HEK293 (cell line): ENCODE results near the gene CASKIN1.
A peak's percentile ranks its signal among the peaks of the same experiment; 100 is the strongest.

Experiments used
- ATF2 ChIP-seq: fragments of 450-650 bp; formaldehyde crosslinking; IDR thresholded peaks from 2 replicates; pipeline ENCODE4 v1.5.1; 2016; ENCODE audit warnings: missing biosample characterization, missing genetic modification characterization, low read depth
- KLF16 ChIP-seq: fragments of 450-650 bp; formaldehyde crosslinking; IDR thresholded peaks from 2 replicates; pipeline ENCODE4 v1.5.1; 2017; ENCODE audit warnings: missing biosample characterization, missing genetic modification characterization
- PRDM2 ChIP-seq: fragments of 450-650 bp; formaldehyde crosslinking; IDR thresholded peaks from 2 replicates; pipeline ENCODE4 v1.5.1; 2016; ENCODE audit warnings: missing biosample characterization, missing genetic modification characterization, borderline replicate concordance
- SP2 ChIP-seq: fragments of 450-650 bp; formaldehyde crosslinking; IDR thresholded peaks from 2 replicates; pipeline ENCODE4 v1.5.1; 2016; ENCODE audit warnings: missing biosample characterization, missing genetic modification characterization
- ZBTB1 ChIP-seq: fragments of 450-650 bp; formaldehyde crosslinking; IDR thresholded peaks from 2 replicates; pipeline ENCODE4 v1.5.1; 2016; ENCODE audit warnings: missing biosample characterization, missing genetic modification characterization
- ZFP3 ChIP-seq: fragments of 450-650 bp; formaldehyde crosslinking; IDR thresholded peaks from 2 replicates; pipeline ENCODE4 v1.5.1; 2016; ENCODE audit warnings: low read depth, missing biosample characterization, missing genetic modification characterization
- ZIC2 ChIP-seq: fragments of 450-650 bp; formaldehyde crosslinking; IDR thresholded peaks from 2 replicates; pipeline ENCODE4 v1.5.1; 2016; ENCODE audit warnings: missing biosample characterization, missing genetic modification characterization
- ZNF169 ChIP-seq: fragments of 450-650 bp; formaldehyde crosslinking; IDR thresholded peaks from 2 replicates; pipeline ENCODE4 v1.5.1; 2016; ENCODE audit warnings: missing biosample characterization, missing genetic modification characterization
- ZNF324 ChIP-seq: fragments of 450-650 bp; formaldehyde crosslinking; IDR thresholded peaks from 2 replicates; pipeline ENCODE4 v1.5.1; 2016; ENCODE audit warnings: missing biosample characterization, missing genetic modification characterization
- ZNF335 ChIP-seq: fragments of 450-650 bp; formaldehyde crosslinking; conservative IDR thresholded peaks from 2 replicates; pipeline ENCODE4 v1.5.1; 2016; ENCODE audit warnings: missing biosample characterization, missing genetic modification characterization
- ZNF529 ChIP-seq: fragments of 450-650 bp; formaldehyde crosslinking; IDR thresholded peaks from 2 replicates; pipeline ENCODE4 v1.5.1; 2017; ENCODE audit warnings: missing genetic modification characterization, missing biosample characterization; ENCODE audit not compliant: insufficient replicate concordance
- ZNF561 ChIP-seq: fragments of 450-650 bp; IDR thresholded peaks from 2 replicates; pipeline ENCODE4 v1.5.1; 2018; ENCODE audit warnings: missing biosample characterization, missing genetic modification characterization, borderline replicate concordance
- ZNF623 ChIP-seq: fragments of 450-650 bp; formaldehyde crosslinking; IDR thresholded peaks from 2 replicates; pipeline ENCODE4 v1.5.1; 2016; ENCODE audit warnings: missing biosample characterization, missing genetic modification characterization
- ZSCAN23 ChIP-seq: fragments of 450-650 bp; formaldehyde crosslinking; IDR thresholded peaks from 2 replicates; pipeline ENCODE4 v1.5.1; 2016; ENCODE audit warnings: missing biosample characterization, missing genetic modification characterization
- TF ChIP-seq, protein P1 (sequence below): fragments of 450-650 bp; formaldehyde crosslinking; IDR thresholded peaks from 2 replicates; pipeline ENCODE4 v1.5.1; 2017; ENCODE audit warnings: missing biosample characterization, missing genetic modification characterization
- TF ChIP-seq, protein P2 (sequence below): fragments of 450-650 bp; formaldehyde crosslinking; IDR thresholded peaks from 2 replicates; pipeline ENCODE4 v1.5.1; 2016; ENCODE audit warnings: missing biosample characterization, missing genetic modification characterization

The CASKIN1 gene

GRCh38 chr16:2205967-2206313 lies 9.5 kb upstream of the CASKIN1 start (continued):
- TF ChIP-seq, protein P1, sequence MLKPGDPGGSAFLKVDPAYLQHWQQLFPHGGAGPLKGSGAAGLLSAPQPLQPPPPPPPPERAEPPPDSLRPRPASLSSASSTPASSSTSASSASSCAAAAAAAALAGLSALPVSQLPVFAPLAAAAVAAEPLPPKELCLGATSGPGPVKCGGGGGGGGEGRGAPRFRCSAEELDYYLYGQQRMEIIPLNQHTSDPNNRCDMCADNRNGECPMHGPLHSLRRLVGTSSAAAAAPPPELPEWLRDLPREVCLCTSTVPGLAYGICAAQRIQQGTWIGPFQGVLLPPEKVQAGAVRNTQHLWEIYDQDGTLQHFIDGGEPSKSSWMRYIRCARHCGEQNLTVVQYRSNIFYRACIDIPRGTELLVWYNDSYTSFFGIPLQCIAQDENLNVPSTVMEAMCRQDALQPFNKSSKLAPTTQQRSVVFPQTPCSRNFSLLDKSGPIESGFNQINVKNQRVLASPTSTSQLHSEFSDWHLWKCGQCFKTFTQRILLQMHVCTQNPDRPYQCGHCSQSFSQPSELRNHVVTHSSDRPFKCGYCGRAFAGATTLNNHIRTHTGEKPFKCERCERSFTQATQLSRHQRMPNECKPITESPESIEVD (tag by site-specific recombination), result no peak
- TF ChIP-seq ZNF169 (no peak), ZNF324 (tag by site-specific recombination) (0 out of 2 replicates have a peak, but pooled peaks have one; percentile 49), ZNF335 (tag by site-specific recombination) (peak; percentile 23; the same call in 1 of the 2 replicates), ZIC2 (tag by site-specific recombination) (no peak), ZNF529 (tag by site-specific recombination) (no peak), ZSCAN23 (no peak), KLF16 (peak; percentile 13; the same call in 1 of the 2 replicates), ZNF623 (no peak), ZBTB1 (tag by site-specific recombination) (no peak), PRDM2 (tag by site-specific recombination) (0 out of 2 replicates have a peak, but pooled peaks have one; percentile 39), ATF2 (tag by site-specific recombination) (no peak), SP2 (no peak), ZFP3 (tag by site-specific recombination) (no peak), ZNF561 (no peak)
- TF ChIP-seq, protein P2, sequence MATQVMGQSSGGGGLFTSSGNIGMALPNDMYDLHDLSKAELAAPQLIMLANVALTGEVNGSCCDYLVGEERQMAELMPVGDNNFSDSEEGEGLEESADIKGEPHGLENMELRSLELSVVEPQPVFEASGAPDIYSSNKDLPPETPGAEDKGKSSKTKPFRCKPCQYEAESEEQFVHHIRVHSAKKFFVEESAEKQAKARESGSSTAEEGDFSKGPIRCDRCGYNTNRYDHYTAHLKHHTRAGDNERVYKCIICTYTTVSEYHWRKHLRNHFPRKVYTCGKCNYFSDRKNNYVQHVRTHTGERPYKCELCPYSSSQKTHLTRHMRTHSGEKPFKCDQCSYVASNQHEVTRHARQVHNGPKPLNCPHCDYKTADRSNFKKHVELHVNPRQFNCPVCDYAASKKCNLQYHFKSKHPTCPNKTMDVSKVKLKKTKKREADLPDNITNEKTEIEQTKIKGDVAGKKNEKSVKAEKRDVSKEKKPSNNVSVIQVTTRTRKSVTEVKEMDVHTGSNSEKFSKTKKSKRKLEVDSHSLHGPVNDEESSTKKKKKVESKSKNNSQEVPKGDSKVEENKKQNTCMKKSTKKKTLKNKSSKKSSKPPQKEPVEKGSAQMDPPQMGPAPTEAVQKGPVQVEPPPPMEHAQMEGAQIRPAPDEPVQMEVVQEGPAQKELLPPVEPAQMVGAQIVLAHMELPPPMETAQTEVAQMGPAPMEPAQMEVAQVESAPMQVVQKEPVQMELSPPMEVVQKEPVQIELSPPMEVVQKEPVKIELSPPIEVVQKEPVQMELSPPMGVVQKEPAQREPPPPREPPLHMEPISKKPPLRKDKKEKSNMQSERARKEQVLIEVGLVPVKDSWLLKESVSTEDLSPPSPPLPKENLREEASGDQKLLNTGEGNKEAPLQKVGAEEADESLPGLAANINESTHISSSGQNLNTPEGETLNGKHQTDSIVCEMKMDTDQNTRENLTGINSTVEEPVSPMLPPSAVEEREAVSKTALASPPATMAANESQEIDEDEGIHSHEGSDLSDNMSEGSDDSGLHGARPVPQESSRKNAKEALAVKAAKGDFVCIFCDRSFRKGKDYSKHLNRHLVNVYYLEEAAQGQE (tag by site-specific recombination), result no peak
